ENCODE measurements around the gene CASKIN1. TPM values are rescaled to one million over a fixed set of nuclear protein-coding genes. Genes with fewer than 3 reads are reported as not detected.

The CASKIN1 gene
- total RNA-seq, result under 0.01 and 0.22 TPM in 2 replicates

DNA sequence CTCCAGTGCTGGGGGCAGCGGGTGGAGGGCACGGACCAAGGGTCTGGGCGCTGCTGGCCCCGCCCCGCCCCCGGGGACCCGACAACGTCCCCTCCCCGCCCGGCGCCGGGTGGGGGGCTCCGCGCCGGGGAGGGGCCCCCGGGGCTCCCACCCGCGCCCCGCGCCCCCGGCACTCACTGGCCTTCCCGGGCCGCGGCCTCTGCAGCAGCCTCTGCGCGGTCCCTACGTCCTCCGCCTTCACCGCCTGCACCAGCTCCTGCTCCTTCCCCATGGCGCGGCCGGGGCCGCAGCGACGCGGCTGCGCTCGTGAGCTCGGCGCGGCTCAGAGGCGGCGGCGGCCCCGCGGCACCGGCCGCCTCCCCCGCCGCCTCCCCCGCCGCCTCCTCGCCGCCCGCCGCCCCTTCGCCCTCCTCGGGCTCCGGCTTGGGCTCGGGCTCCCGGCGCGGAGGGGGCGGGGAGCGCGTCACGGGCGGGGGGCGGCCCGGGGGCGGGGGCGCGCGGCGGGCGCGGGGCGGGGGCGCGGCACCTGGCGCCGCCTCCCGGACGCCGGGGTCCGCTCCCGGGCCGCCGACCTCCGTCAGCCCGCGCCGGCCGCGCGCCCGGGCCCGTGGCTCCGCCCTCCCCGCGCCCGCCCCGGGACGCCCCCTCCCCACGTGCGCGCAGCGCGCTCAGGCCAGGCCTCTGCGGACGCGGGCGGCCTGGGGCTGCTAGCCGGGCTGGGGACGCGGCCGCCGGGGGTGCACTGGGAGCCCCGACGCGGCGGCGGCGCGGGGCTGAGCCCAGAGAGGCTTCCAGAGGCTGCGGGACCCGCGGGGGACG, at the start of gene CASKIN1:
CASKIN1 (minus strand) TSS at position 444 of the 819 bp plus-strand sequence; CDS start at position 271, 173 bp downstream.

DNA sequence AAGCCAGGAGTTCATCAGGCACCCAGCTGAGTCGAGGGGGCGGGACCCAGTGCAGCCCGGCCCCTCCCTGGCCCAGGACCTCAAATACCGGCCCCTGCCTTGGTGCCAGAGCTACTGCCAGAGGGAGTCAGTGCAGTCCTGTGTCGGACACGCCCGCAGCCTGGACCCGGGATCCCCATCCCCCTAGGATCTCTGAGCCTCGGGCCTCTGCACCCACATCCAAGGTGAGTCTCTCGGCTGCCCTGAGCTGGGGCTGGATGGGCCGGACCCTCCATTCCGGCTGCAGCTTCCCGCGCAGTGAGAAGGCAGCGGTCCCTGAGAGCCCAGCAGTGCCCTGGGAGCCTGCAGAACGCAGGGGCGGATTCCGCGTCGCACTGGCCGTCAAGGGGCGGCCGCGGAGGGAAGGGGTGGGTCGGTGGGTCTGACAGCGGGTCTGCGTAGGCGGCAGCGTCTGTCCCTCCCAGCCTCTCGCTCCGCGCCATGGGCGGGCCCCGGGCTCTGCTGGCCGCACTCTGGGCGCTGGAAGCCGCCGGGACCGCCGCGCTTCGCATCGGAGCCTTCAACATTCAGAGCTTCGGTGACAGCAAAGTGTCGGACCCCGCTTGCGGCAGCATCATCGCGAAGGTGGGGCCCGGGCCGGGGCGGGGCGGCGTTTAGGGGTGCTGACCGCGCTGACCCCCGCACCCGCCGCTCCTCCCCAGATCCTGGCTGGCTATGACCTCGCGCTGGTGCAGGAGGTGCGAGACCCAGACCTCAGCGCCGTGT, 40.1 kb upstream of the CASKIN1 start, which contains the start of gene DNASE1L2:
DNASE1L2 (plus strand) TSS at position 108 of the 765 bp plus-strand sequence; CDS start at position 481, 373 bp downstream.

DNA sequence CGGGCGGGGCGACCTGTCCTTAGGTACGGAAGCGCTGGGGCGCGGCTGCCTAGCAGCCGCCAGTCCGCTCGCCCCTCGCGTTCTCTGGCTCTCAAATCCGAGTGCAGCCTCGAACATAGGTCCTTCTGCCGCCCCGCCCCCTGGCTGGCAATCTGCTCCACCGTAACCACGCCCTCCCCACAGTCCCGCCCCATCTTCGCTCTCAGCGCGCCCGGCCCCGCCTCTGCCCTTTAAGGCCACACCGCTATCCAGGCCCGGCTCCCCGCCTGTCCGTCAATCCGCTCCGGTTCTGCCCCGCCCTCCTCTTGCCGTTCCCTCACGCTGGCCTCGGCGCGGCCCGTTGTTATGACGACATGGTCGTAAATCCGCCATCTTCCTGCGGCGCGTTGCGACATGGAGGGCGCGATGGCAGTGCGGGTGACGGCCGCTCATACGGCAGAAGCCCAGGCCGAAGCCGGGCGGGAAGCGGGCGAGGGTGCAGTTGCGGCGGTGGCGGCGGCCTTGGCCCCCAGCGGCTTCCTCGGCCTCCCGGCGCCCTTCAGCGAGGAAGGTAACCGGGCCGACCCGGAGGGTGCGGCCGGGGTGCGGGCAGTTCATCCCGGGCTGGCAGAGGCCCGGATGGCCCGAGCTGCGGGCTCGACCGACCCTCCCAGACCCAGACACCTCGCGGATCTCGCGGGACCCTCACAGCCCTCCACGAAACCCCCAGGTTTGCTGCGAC, 27.0 kb upstream of the CASKIN1 start, which contains the start of gene E4F1:
E4F1 (plus strand) TSS at position 371 of the 721 bp plus-strand sequence; CDS start at position 394, 23 bp downstream.

GRCh38 chr16:2214719-2214968, 18.2 kb upstream of the CASKIN1 start, which contains the start of gene PGP:
PGP (minus strand) TSS chr16:2214840; CDS start chr16:2214777, 63 bp downstream.

GRCh38 chr16:2210386-2211365, 14.3 kb upstream of the CASKIN1 start, which contains the start of gene BRICD5:
BRICD5 (minus strand) TSS chr16:2210863; CDS start chr16:2210833, 30 bp downstream.

GRCh38 chr16:2205104-2205966, 8.9 kb upstream of the CASKIN1 start, which contains the start of gene MLST8:
MLST8 (plus strand) TSS chr16:2205454; CDS start chr16:2206086, 632 bp downstream.

GRCh38 chr16:2155091-2155950, 41.1 kb downstream of the CASKIN1 start, which contains the start of gene TRAF7:
TRAF7 (plus strand) TSS chr16:2155782; CDS start chr16:2163921, 8,139 bp downstream.

GRCh38 chr16:2147981-2148671, 48.3 kb downstream of the CASKIN1 start, which contains the start of gene RAB26:
RAB26 (plus strand) TSS chr16:2148625; CDS start chr16:2148784, 159 bp downstream.

GRCh38 chr16:2135770-2136490, 60.5 kb downstream of the CASKIN1 start, which contains the start of gene PKD1:
PKD1 (minus strand) TSS chr16:2135898; CDS start chr16:2135689, 209 bp downstream.

Small RNA genes within 50 kb of the gene (small RNA-seq; reads per million reads assigned to genes)
- gene MIR3180-5 (ENCODE audit: low replicate concordance) (not detected), gene MIR4516 (ENCODE audit: low replicate concordance) (not detected), gene RF00019 (ENCODE audit: low replicate concordance) (not detected), gene SNORD60 (ENCODE audit: low replicate concordance) (not detected)

Other genes with a start within 250 kb of the CASKIN1 start
- not detected in 2 replicates for gene RPL3L, start 241.9 kb downstream of the CASKIN1 start, total RNA-seq
- 103 and 191 TPM in 2 replicates for gene NDUFB10, start 237.1 kb downstream of the CASKIN1 start, total RNA-seq
- 1,155 and 3,788 TPM in 2 replicates for gene RPS2, start 231.8 kb downstream of the CASKIN1 start, total RNA-seq
- gene RNF151, start 229.7 kb downstream of the CASKIN1 start, total RNA-seq, result 0.43 TPM in 1 of 2 replicates, not detected in the other
- 49.8 and 57.6 TPM in 2 replicates for gene TBL3, start 224.6 kb downstream of the CASKIN1 start, total RNA-seq
- gene NOXO1, start 215.1 kb downstream of the CASKIN1 start, total RNA-seq, result 0.44 TPM in 1 of 2 replicates, not detected in the other
- gene GFER, start 212.4 kb downstream of the CASKIN1 start, total RNA-seq, result 14.6 and 15.3 TPM in 2 replicates
- 0.86 and 5.7 TPM in 2 replicates for gene SYNGR3, start 206.6 kb downstream of the CASKIN1 start, total RNA-seq
- gene ZNF598, start 186.8 kb downstream of the CASKIN1 start, total RNA-seq, result 39.2 and 54.9 TPM in 2 replicates
- gene NPW, start 176.8 kb downstream of the CASKIN1 start, total RNA-seq, result 0.22 and 1.0 TPM in 2 replicates
- gene NHERF2, start 169.7 kb downstream of the CASKIN1 start, total RNA-seq, result 53.2 and 107 TPM in 2 replicates
- 17.3 and 33.6 TPM in 2 replicates for gene NTHL1, start 148.8 kb downstream of the CASKIN1 start, total RNA-seq
- gene TSC2, start 148.6 kb downstream of the CASKIN1 start, total RNA-seq, result 70.2 and 86.8 TPM in 2 replicates
- gene PKD1, start 60.7 kb downstream of the CASKIN1 start, total RNA-seq, result 159 and 223 TPM in 2 replicates
- gene RAB26, start 48.0 kb downstream of the CASKIN1 start, total RNA-seq, result 1.4 and 1.5 TPM in 2 replicates
- 72.4 and 77.7 TPM in 2 replicates for gene TRAF7, start 40.8 kb downstream of the CASKIN1 start, total RNA-seq
- 37.4 and 39.2 TPM in 2 replicates for gene MLST8, start 8.8 kb upstream of the CASKIN1 start, total RNA-seq
- 1.5 and 1.9 TPM in 2 replicates for gene BRICD5, start 14.3 kb upstream of the CASKIN1 start, total RNA-seq
- gene PGP, start 18.2 kb upstream of the CASKIN1 start, total RNA-seq, result 12.7 and 33.9 TPM in 2 replicates
- 28.0 and 42.5 TPM in 2 replicates for gene E4F1, start 27.0 kb upstream of the CASKIN1 start, total RNA-seq
- gene DNASE1L2, start 39.8 kb upstream of the CASKIN1 start, total RNA-seq, result 0.86 and 1.1 TPM in 2 replicates
- gene ECI1, start 55.0 kb upstream of the CASKIN1 start, total RNA-seq, result 37.9 and 42.7 TPM in 2 replicates
- gene RNPS1, start 71.5 kb upstream of the CASKIN1 start, total RNA-seq, result 103 and 122 TPM in 2 replicates
- 0.72 and 3.5 TPM in 2 replicates for gene ABCA3, start 144.1 kb upstream of the CASKIN1 start, total RNA-seq
- 4.6 and 69.6 TPM in 2 replicates for gene CCNF, start 232.8 kb upstream of the CASKIN1 start, total RNA-seq